Raji (cell line): ENCODE results near the gene ARHGAP22.

Experiments used
- POLR2A ChIP-seq: IDR thresholded peaks from 2 replicates; pipeline ENCODE4 v1.6.1; 2011; ENCODE audit warnings: low read depth, low read length, control low read depth; ENCODE audit not compliant: insufficient read depth

The ARHGAP22 gene

GRCh38 chr10:48491392-48492139, 113.3 kb downstream of the ARHGAP22 start:
- no peak for TF ChIP-seq POLR2A

DNA sequence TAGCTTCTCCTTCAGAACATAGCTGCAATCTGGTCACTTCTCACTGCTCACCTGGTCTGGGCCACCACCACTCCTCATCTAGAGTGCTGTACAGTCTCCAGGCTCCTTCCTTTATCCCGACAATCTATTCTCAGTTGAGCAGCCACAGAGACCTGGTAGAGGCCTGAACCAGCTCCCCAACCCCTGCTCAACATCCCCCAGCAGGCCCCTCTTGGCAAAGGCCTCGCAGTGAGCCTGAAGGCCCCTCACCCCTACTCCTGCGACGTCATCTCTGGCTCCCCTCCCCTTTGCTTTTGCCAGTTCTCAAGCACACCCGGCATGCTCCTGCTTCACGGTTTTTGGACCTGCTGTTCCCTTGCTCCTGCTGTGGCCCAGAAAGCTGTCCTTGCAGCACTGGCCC, 113.9 kb downstream of the ARHGAP22 start:
- TF ChIP-seq POLR2A: no peak

GRCh38 chr10:48490571-48490940, 114.3 kb downstream of the ARHGAP22 start:
- no peak for TF ChIP-seq POLR2A

- TF ChIP-seq POLR2A: no peak
These were observed 115.8 kb downstream of the ARHGAP22 start for GRCh38 chr10:48489099-48489498.

DNA sequence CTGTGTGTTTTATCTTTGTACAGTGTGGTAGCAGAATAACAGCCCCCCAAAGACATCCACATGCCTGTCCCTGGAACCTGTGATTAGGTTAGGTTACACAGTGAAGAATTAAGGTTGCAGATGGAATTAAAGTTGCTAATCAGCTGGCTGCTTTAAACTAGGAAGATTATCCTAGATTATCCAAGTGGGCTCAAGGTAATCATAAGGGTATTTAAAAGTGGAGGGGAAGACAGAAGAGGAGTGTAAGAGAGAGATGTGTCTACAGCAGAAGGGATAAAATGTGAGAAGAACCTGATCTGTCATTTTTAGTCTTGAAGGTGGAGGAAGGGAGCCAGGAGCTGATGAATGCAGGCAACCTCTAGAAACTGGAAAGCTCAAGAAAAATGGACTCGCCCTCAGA, 117.6 kb downstream of the ARHGAP22 start:
- no peak for TF ChIP-seq POLR2A

DNA sequence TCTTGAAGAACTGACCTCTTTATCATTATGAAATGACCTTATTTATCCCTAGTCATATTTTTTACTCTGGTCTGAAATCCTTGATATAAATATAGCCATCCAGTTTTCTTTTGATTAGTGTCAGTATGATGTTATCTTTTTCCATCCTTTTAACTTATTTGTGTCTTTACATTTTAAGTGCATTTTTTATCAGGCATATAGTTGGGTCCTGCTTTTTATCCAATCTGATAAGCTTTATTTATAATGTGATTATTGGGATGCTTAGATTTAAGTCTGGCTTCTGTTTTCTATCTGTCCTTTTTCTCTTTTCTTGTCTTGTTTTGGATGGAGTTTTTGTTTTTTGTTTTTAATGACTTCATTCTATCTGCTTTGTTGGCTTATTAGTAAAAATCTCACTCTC, 119.2 kb downstream of the ARHGAP22 start:
- no peak for TF ChIP-seq POLR2A

- no peak for TF ChIP-seq POLR2A
These were observed 120.0 kb downstream of the ARHGAP22 start for GRCh38 chr10:48484911-48485310.

GRCh38 chr10:48482207-48482606, 122.7 kb downstream of the ARHGAP22 start:
- TF ChIP-seq POLR2A: no peak

DNA sequence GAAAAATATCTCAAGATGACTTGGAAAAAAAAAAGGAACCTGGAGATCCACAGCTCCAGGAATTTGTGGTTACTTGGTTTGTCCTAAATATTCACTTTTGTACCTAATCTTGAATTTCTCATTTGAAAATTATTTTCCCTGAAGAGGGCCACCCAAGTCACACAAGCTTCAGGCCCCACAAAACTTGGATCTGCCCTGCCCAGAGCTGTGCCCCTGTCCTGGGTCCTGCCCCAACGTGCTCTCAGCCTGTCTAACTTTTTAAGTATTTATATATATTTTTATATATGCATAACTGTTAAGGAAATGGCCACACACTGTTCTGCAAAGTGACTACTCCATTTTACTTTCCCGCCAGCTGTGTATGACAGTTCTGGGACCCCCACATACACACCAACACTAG, 123.5 kb downstream of the ARHGAP22 start:
- no peak for TF ChIP-seq POLR2A

DNA sequence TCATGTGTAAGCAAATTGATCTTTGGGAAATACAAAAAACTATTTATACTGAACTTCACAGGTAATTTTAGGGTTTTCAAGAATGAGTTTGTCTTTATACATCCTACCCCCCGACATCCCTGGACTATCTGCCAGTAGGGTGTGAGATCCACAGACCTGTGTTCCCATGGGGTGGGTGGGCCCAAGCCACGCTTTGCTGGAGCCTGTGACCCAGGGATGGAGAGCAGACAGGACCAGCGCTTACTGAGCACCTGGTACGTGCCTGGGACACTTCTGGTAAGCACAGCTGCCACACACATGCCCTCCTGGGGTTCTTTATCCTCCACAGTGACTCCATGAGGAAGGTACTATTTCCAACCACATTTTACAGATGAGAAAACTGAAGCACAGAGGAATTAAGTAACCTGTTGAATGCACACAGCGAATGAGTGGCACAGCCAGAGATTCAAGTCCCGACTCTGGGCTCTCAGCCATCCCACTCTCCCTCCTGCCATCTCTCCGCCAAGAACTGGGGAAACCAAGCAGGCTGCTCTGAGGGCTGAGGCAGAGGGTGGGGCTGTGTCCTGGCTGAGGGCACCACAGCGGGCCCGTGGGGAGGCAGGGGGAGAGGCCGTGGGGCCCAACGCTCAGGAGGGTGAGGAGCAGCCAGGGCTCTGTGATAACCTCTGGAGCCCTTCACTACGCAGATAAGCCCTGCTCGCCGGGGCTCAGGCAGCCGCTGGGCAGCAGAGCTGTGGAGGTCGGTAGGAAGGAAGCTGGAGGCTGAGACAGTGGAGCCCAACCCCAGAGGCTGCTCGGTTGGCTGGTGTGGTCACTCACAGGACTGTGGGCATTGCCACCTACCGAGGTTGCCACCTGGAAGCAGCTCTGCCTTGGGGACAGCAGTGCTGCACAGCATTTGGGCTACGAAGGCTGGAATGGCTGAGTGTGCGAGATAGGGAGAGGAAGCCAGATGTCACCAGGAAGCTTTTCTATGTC, 124.2 kb downstream of the ARHGAP22 start:
- TF ChIP-seq POLR2A: no peak

DNA sequence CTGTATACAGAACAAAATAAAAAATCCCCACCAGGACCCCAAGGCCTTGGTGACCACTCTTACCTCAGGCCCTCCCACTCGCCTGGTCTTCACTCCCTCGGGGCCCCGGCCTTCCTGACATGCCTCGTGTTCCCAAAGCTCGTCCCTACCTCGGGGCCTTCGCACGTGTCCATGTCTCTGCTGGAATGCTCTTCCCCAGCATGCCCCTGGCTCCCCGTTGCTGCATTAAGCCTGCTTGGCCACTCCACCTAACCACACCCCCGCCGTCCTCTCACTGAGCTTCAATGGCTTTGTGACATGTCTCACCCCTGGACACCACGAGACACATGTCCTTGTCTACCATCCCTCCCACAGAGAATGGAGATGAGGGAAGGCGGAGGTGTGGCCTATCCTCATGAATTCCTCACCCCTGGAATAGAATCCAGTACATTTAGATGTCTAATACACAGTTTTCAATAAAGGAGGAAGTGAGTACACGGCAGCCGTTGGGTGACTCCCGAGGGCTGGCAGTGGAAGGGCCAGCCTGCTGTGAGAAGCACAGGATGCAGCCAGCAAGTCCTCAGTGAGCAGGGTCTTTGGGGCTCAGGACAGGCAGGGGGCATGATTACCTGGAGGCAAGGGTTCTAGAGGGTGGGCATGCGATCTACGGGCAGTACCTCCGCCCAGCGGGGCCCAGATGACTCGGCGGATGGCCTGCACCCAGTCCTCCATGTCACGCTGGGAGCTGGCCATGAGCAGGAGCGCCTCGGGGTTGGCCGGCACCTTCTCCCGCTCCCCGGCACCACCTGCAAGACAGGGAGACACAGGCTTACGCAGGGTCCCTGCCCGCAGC, 125.7 kb downstream of the ARHGAP22 start:
- TF ChIP-seq POLR2A: no peak

- no peak for TF ChIP-seq POLR2A
These were observed 126.4 kb downstream of the ARHGAP22 start for GRCh38 chr10:48478469-48478868.

DNA sequence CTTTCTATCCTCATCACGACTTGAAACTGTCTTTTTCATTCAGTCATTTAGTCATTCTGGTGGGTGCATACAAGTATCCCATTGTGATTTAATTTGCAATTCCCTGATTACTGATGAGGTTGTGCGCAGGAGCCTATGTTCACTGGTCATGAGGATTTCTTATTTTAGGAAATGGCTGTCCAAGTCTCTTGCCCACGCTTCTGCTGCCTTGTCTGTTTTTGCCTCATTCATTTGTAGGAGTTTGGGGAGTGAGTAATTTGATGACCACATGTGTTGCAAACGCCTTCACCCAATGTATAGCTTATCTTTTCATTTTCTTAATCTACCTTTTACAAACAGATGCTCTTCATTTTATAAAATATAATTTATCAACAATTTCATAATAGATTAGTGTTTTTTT, 127.3 kb downstream of the ARHGAP22 start:
- no peak for TF ChIP-seq POLR2A

GRCh38 chr10:48477141-48477540, 127.7 kb downstream of the ARHGAP22 start:
- TF ChIP-seq POLR2A: no peak

DNA sequence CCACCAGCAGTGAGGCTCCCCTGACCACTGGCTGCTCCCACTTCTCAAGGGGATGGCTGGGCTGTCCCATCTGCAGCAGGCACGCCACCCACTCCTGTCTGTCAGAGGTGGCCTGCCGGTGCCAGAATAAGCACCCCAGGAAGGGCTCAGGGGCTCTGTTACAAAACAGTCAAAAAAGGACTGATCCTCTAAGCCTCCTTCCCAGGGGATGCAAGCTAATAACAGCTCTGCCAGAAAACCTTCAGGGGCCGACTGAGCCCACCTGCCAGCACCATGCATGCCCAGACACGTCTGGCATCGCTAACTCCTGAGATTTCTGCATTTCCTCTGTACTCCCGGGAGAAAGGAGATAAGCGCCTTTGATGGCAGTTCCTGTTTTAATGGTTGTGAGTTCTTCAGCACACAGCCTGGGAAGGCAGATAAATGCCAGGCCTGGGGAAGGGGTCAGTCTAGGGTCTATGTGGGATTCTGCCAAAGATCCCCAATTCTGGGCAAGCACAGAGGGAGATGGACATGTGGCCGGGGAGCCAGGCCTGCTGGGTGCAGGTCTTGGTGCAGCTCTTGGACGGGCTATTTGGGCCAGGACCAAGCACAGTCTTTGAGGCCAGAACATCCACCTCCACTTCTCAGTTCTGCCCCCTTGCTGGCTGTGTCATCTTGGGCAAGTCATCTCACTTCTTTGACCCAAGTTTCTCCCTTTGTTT, 128.4 kb downstream of the ARHGAP22 start:
- TF ChIP-seq POLR2A: no peak

- TF ChIP-seq POLR2A: no peak
These were observed 129.0 kb downstream of the ARHGAP22 start for GRCh38 chr10:48475943-48476278.
